Panc1 (cell line): ENCODE data around the gene DUSP12. TPM values are rescaled to one million over a fixed set of nuclear protein-coding genes. Genes with fewer than 3 reads are reported as not detected.

ENCODE experiments used
- ATAC-seq: fragments of 200-7000 bp; cut with Tn5 transposase; 2 replicates; pipeline ENCODE4 v1.9.1; 2020; ENCODE audit warnings: mild to moderate bottlenecking, moderate library complexity
- BruUV-seq: library from RNA; stranded (reverse); fragments of 400-500 nt; replicated peaks from 2 replicates; lab custom pipeline; 2021; lab: Mats Ljungman, UMichigan
- CTCF ChIA-PET: fragments of 300-600 bp; sonication (Branson Sonifier 250); formaldehyde crosslinking; loops from one replicate; lab custom pipeline; 2022; ENCODE audit warnings: antibody characterized with exemption; lab: Charles Lee
- POLR2A ChIA-PET: fragments of 300-600 bp; sonication (Branson Sonifier 250); formaldehyde crosslinking; loops from one replicate; lab custom pipeline; 2022; ENCODE audit warnings: antibody characterized with exemption; lab: Charles Lee
- DNase-seq: peaks from one replicate; pipeline ENCODE4 v3.0.0-alpha.2; 2010; ENCODE audit warnings: low read depth, low spot score
- H3K27ac ChIP-seq: 2 replicates; pipeline ENCODE4 v1.5.1; 2011; ENCODE audit warnings: mild to moderate bottlenecking, low read length, inconsistent platforms
- H3K27me3 ChIP-seq: fragments of 200-500 bp; sonication (Bioruptor generic); 2 replicates; pipeline ENCODE4 v1.6.0; 2014; ENCODE audit warnings: low read length, inconsistent platforms; ENCODE audit not compliant: control insufficient read depth, insufficient read depth
- H3K36me3 ChIP-seq: fragments of 200-500 bp; sonication (Bioruptor generic); 2 replicates; pipeline ENCODE4 v1.5.1; 2014; ENCODE audit warnings: inconsistent platforms, mild to moderate bottlenecking, low read length, moderate library complexity; ENCODE audit not compliant: control insufficient read depth, insufficient read depth
- H3K4me1 ChIP-seq: 2 replicates; pipeline ENCODE4 v1.5.1; 2011; ENCODE audit warnings: inconsistent platforms, mild to moderate bottlenecking, low read length, moderate library complexity; ENCODE audit not compliant: control insufficient read depth, insufficient read depth
- H3K4me3 ChIP-seq, 2 experiments: 2 replicates each; pipeline ENCODE4 v1.5.1; 2011 to 2012; ENCODE audit warnings: low read depth in 2 of 2, low read length in 2 of 2, mild to moderate bottlenecking in 2 of 2, inconsistent platforms in 1 of 2, moderate library complexity in 1 of 2
- H3K9me3 ChIP-seq: fragments of 200-500 bp; sonication (Bioruptor generic); 2 replicates; pipeline ENCODE4 v1.5.1; 2014; ENCODE audit warnings: low read depth, mild to moderate bottlenecking, inconsistent platforms, low read length, moderate library complexity; ENCODE audit not compliant: control insufficient read depth, insufficient read depth
- POLR2AphosphoS5 ChIP-seq: IDR thresholded peaks from 2 replicates; pipeline ENCODE4 v1.6.1; 2012; ENCODE audit warnings: mild to moderate bottlenecking, low read depth, low read length, moderate library complexity
- SIN3A ChIP-seq: IDR thresholded peaks from 2 replicates; pipeline ENCODE4 v1.6.1; 2012; ENCODE audit warnings: low read depth, mild to moderate bottlenecking, low read length, moderate library complexity, borderline replicate concordance; ENCODE audit not compliant: insufficient read depth
- TCF7L2 ChIP-seq: IDR thresholded peaks from 2 replicates; pipeline ENCODE4 v1.6.1; 2011; ENCODE audit warnings: mild to moderate bottlenecking, low read depth, low read length, inconsistent platforms
- in situ Hi-C: cut with HindIII; loops from 2 replicates; pipeline ENCODE4 v1.10.0; 2016; ENCODE audit warnings: low sequenced_read_pairs, low pct_unique_long_range_greater_than_20kb
- intact Hi-C: fragments of 100-400 bp; cut with micrococcal nuclease; formaldehyde crosslinking; loops from one replicate; pipeline ENCODE4 v1.10.0; 2022; ENCODE audit not compliant: unreplicated experiment
- total RNA-seq: library from RNA; stranded (reverse); gene quantifications from one replicate; pipeline ENCODE4 v1.2.1, GENCODE V29; 2021; ENCODE audit not compliant: unreplicated experiment
- TF ChIP-seq, protein P1 (sequence below): fragments of 450-650 bp; IDR thresholded peaks from 2 replicates; pipeline ENCODE4 v1.5.1; 2017; ENCODE audit warnings: mild to moderate bottlenecking
- TF ChIP-seq, protein P2 (sequence below), 2 experiments: IDR thresholded peaks; 2 replicates each; pipeline ENCODE4 v1.6.1; 2011 to 2012; ENCODE audit warnings: low read depth in 2 of 2, control low read depth in 1 of 2, low read length in 1 of 2, mild to moderate bottlenecking in 1 of 2, moderate library complexity in 1 of 2; ENCODE audit not compliant: insufficient read depth in 1 of 2

The DUSP12 gene
- total RNA-seq, 1 experiment from 2014 or later: 22.0 TPM

DNA sequence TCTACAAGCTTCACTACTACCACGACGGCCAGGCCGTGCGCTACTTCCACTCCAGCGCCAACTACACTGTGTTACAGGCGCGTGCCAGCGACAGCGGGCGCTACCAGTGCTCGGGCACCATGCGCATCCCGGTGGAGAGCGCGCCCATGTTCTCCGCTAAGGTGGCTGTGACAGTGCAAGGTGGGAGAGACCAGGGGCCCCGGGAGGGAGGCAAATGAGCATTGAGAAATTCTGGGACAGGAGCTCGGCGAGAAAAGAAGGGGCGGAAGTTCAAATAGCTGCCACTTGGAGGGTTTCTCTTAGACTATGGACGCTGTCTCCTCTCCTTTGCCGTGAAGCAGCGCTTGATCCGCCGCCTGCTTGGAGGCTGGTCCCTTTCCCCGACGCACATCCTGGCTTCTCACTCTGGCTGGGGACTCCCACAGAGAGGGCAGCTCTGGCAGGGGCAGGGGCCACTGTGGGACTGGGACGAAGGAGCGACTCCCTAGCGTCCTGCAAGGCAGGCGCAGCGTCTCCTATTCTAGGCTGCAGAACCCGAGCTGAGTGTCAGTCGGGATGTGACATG is 23.6 kb upstream of the DUSP12 start:
- ATAC-seq: peak; percentile 70
- peaks cover 6% of the 10 kb centered on the region; the same call in 1 of the 2 replicates for H3K4me1 ChIP-seq
- BruUV-seq: no TSS peak
- DNase-seq: no peak
- CTCF ChIA-PET: interaction anchor here (1.4 to 2.4 kb wide), 2 partner anchors 12 to 15 kb away, joined by 4 to 9 read pairs; no protein-coding TSS in a partner anchor
- intact Hi-C loops: no loop called here
- no peak for TF ChIP-seq SIN3A
- no peak for TF ChIP-seq POLR2AphosphoS5
- peak; percentile 73 for TF ChIP-seq TCF7L2
- TF ChIP-seq, protein P1, sequence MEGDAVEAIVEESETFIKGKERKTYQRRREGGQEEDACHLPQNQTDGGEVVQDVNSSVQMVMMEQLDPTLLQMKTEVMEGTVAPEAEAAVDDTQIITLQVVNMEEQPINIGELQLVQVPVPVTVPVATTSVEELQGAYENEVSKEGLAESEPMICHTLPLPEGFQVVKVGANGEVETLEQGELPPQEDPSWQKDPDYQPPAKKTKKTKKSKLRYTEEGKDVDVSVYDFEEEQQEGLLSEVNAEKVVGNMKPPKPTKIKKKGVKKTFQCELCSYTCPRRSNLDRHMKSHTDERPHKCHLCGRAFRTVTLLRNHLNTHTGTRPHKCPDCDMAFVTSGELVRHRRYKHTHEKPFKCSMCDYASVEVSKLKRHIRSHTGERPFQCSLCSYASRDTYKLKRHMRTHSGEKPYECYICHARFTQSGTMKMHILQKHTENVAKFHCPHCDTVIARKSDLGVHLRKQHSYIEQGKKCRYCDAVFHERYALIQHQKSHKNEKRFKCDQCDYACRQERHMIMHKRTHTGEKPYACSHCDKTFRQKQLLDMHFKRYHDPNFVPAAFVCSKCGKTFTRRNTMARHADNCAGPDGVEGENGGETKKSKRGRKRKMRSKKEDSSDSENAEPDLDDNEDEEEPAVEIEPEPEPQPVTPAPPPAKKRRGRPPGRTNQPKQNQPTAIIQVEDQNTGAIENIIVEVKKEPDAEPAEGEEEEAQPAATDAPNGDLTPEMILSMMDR: peak; percentile 28
- TF ChIP-seq, protein P2, sequence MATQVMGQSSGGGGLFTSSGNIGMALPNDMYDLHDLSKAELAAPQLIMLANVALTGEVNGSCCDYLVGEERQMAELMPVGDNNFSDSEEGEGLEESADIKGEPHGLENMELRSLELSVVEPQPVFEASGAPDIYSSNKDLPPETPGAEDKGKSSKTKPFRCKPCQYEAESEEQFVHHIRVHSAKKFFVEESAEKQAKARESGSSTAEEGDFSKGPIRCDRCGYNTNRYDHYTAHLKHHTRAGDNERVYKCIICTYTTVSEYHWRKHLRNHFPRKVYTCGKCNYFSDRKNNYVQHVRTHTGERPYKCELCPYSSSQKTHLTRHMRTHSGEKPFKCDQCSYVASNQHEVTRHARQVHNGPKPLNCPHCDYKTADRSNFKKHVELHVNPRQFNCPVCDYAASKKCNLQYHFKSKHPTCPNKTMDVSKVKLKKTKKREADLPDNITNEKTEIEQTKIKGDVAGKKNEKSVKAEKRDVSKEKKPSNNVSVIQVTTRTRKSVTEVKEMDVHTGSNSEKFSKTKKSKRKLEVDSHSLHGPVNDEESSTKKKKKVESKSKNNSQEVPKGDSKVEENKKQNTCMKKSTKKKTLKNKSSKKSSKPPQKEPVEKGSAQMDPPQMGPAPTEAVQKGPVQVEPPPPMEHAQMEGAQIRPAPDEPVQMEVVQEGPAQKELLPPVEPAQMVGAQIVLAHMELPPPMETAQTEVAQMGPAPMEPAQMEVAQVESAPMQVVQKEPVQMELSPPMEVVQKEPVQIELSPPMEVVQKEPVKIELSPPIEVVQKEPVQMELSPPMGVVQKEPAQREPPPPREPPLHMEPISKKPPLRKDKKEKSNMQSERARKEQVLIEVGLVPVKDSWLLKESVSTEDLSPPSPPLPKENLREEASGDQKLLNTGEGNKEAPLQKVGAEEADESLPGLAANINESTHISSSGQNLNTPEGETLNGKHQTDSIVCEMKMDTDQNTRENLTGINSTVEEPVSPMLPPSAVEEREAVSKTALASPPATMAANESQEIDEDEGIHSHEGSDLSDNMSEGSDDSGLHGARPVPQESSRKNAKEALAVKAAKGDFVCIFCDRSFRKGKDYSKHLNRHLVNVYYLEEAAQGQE (IDR thresholded peaks at IDR 0.05; ENCODE audit: insufficient read depth in 1 of 2, low read depth in 2 of 2, low read length in 1 of 2): no peak
- no peaks in the 10 kb centered on the region for H3K9me3 ChIP-seq
- H3K27me3 ChIP-seq: no peaks in the 10 kb centered on the region
- H3K4me3 ChIP-seq: peak overlapping the region; percentile 56 to 89
- H3K27ac ChIP-seq: peak overlapping the region; percentile 68
- in situ Hi-C loops: loop anchor here (25.0 kb wide), 1 partner anchor 189 kb away; the partner anchor contains the start of gene FCGR3A
- POLR2A ChIA-PET: no interaction called here
- H3K36me3 ChIP-seq: no peaks in the 10 kb centered on the region; the same call in 1 of the 2 replicates

DNA sequence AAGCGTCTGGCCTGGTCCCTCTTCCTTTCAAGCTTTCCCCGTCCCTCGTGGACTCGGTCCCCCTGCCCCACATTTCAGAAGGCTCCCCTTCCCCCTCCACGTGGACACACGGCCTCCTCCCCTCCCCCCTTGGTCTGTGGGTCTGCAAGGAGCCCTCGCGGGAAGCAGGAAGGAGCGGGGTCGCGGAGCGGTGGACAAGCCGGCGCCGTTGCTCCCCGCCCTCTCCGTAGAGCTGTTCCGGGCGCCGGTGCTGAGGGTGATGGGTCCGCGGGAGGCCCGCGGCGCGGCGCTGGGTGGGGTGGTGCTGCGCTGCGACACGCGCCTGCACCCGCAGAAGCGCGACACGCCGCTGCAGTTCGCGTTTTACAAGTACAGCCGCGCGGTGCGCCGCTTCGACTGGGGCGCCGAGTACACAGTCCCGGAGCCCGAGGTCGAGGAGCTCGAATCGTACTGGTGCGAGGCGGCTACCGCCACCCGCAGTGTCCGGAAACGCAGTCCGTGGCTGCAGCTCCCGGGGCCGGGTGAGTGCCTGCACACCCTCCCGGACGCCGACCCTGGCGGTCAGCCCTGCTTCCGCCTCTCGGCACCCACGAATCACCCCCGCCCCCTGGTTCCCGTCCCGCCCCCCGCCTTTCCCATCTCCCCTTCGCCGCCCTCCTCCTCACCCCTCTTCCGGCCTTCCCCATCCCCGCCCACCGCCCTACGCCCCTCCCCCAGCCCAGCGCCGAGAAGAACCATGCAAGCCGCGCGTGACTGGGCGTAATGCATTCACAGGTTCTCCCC is 22.9 kb upstream of the DUSP12 start:
- no TSS peak for BruUV-seq
- peak overlapping the region; percentile 75 for H3K27ac ChIP-seq
- in situ Hi-C loops (loop anchor here (25.0 kb wide), 1 partner anchor 189 kb away; the partner anchor contains the start of gene FCGR3A), intact Hi-C loops (no loop called here)
- DNase-seq (no peak), ATAC-seq (peak; percentile 84)
- H3K36me3 ChIP-seq: no peaks in the 10 kb centered on the region; the same call in 1 of the 2 replicates
- H3K27me3 ChIP-seq: no peaks in the 10 kb centered on the region
- 0 out of 2 replicates have a peak, but pooled peaks have one; percentile 61 for TF ChIP-seq SIN3A
- TF ChIP-seq, protein P2 (IDR thresholded peaks at IDR 0.05; ENCODE audit: insufficient read depth in 1 of 2, low read depth in 2 of 2, low read length in 1 of 2): peak in 1 of 2 experiments; percentile 5; a peak in 1 of 4 replicates
- TF ChIP-seq, protein P1: no peak
- TF ChIP-seq TCF7L2: no peak
- peak; percentile 65; the same call in 1 of the 2 replicates for TF ChIP-seq POLR2AphosphoS5
- no peaks in the 10 kb centered on the region for H3K9me3 ChIP-seq
- peaks cover 6% of the 10 kb centered on the region; the same call in 1 of the 2 replicates for H3K4me1 ChIP-seq
- H3K4me3 ChIP-seq: peak overlapping the region; percentile 56 to 89
- ChIA-PET CTCF (interaction anchor here (0.6 to 2.4 kb wide), 4 partner anchors 11 to 242 kb away, joined by 3 to 9 read pairs (median 4); partner anchors contain the start of gene DUSP12), POLR2A (no interaction called here)
